ENCODE data around the gene LY6G5C.

GRCh38 chr6:31655349-31656237, 25.3 kb downstream of the LY6G5C start, which contains the start of gene APOM:
- TF ChIP-seq CTCF (IDR thresholded peaks at IDR 0.05): no peak
- no peak for TF ChIP-seq REST (IDR thresholded peaks at IDR 0.05; ENCODE audit: insufficient read depth in 1 of 2, low read depth in 2 of 2, low read length in 1 of 2)
- no peak for TF ChIP-seq SIN3A (IDR thresholded peaks at IDR 0.05; ENCODE audit: borderline replicate concordance, insufficient read depth, low read depth, low read length)

Data from Panc1 (cell line).